Stimulated activated CD4-positive, alpha-beta T cell treated with anti-CD3 and anti-CD28 coated beads, Interleukin-4, amount 100 ng/mL, for 48 hours (primary cell): Measurements from ENCODE around the gene STAG3.

Experiments
- DNase-seq, 2 donors: peaks; one replicate each; pipeline ENCODE4 v3.0.0-alpha.2; 2020; ENCODE audit warnings: low read depth in 2 of 2

The STAG3 gene

DNA sequence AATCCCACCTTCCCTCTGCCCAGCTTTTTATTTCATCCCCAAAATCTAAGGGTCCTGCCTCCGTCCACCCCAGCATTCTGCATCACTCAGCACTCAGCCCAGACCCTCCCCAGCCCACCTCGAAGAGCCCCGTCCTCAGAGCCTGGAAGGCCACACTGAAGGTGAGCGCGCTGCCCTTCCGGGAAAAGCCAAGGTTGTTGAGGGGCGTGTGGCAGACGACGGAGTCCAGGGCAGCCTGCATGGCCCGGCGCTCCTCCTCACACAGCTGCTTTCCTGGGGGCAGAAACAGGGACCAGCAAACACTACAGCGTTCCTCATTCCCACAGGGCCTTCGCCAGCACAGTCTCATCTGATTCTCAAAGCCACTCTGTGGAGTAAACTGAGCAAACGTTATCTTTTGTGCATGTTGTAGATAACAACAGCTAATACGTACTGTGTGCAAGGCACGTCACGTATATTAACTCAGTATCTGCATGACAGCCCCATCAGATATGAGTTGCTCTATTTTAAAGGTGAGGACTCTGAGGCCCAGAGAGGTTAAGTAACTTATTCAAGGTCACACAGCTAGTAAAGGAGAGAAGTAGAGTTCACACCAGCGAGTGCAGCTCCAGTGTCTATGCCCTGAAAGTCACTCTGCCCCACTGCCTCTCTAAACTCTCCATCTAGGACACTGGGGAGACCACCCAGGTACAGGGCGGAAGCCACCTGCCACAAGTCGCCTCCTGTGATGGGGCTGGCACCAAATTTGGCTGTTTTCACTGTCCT, 22.0 kb upstream of the STAG3 start:
- DNase-seq = no peak

DNA sequence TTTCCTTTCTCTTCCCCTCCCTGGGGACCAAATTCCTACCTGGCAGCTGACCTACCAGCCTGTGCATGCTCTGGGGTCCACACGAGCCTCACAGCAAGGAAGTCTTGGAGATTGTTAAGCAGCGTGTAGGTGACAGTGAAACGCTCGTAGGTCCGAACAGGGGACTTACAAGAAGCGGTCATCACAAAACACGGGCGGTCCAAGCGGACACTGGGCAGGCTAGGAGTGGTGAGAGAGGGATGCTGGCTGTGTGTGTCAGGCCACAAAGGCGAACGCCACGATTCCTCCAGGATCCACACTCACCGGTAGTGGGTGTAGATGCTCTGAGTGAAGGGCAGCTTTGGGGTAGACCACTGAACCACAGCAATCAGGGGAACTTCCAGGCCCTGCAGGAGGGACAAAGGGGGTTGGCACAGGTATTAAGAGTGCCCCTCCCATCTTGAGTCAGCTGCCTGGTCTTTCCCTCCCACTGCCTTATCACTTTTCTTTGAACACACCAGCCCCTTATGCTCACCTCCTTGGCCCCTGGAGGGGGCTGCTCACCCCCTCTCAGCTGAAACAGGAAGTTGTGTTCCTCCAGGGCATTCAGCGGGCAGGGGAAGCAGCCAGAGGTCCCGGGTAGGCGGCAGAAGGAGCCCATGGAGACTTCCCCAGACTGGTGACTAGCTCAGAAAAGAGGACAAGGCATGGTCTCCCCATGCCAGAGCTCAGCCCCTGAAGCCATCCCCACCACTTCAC, 21.2 kb upstream of the STAG3 start:
- DNase-seq = no peak

DNA sequence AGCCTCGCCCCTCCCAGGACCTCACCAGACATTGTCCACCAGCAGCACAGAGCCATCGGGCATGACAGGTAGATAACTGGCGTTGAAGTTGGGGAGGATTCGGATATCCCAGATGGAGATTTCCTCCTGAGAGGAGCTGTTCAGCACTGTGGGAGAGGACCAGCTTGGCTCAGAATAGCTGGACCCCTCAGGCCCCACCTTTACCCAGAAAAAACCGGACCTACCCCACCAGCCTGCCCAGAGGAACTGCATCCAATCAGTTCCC, 20.7 kb upstream of the STAG3 start:
- no peak for DNase-seq

DNA sequence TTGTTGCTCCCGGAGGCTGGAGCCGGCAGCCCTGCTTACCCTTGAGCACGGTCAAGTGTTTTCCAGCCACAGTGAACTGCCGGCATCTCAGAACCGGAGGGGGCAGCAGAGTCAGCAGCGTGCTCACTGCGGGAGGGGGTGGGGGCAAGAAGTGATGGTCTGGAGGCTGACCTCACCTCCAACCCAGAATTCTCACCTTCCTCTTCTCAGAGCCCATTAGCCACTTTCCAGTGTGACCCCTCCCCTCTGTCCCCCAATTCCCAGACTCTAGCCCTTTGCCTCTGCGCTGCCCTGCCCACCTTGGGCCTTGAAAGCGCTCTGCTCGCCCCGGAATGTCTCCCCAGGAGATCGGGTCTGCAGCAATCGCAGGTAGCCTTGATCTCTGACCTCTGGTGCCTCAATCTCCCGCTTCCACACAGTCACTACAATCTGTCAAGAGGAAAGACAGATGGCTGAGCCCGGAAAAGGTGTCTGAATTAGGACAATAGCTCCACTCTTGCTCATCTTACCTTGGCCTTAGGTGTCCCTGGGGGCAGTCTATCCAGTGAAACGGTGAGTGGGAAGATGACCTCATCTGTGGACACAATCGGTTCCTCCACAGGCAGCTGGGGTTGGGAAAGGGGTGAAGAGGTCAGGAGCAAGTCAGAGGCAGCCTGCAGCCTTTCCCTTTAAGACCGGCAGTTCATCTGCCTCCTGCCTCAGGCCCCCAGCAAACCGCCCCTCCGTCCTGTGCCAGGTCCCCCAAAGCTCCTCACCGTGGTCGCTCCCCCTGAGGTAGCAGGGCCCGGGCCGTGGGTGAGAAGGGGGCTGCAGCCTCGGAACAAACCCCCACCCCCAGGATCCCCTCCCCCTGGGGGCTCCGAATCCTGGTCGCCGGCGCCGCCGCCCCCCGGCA, 20.1 kb upstream of the STAG3 start:
- DNase-seq = no peak

GRCh38 chr7:100158229-100159098, 19.3 kb upstream of the STAG3 start, which contains the start of gene TRAPPC14:
TRAPPC14 (minus strand) TSS chr7:100158723; CDS start chr7:100158499, 224 bp downstream.
- peak; percentile 90 to 94 for DNase-seq

DNA sequence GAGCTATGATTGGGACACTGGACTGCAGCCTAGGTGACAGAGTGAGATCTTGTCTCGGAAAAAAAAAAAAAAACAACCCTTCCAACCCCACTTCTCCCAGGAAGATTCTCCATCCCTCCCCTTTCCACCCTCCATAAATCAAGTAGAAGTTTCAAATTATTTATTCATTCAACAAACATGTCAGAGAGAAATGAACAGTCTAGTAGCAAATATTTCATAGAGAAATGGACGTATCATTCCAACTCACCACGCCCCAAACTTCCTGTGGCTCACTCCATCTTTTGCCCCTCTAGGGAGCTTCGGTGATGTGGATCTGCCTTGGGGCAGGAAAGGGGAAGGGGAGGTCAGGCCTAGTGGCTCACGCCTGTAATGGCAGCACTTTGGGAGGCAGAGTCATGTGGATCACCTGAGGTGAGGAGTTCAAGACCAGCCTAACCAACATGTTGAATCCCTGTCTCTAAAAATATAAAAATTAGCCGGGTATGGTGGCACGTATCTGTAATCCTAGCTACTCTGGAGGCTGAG, 18.6 kb upstream of the STAG3 start:
- DNase-seq = no peak

- no peak for DNase-seq
These were observed 17.7 kb upstream of the STAG3 start for GRCh38 chr7:100160067-100160466.

- no peak for DNase-seq
These were observed 14.6 kb upstream of the STAG3 start for GRCh38 chr7:100163006-100163531.

DNA sequence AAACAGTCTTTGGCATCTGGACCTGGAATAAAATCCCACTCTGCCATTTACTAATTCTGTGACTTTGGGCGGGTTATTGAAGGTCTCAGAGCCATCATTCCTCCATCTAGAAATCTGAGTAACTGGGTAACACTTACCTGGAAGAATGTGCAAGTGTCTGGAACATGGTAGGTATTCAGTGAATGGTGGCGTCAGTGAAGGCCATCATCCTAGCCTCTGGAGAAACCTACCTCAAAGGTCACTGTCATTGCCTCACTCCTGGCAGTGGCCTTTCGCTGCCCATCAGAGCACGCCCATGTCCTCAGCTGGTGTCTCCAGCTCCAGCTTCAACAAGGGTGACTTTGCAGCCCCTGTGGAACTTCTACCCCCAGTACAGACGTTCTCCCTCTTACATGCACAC, 13.8 kb upstream of the STAG3 start:
- no peak for DNase-seq

DNA sequence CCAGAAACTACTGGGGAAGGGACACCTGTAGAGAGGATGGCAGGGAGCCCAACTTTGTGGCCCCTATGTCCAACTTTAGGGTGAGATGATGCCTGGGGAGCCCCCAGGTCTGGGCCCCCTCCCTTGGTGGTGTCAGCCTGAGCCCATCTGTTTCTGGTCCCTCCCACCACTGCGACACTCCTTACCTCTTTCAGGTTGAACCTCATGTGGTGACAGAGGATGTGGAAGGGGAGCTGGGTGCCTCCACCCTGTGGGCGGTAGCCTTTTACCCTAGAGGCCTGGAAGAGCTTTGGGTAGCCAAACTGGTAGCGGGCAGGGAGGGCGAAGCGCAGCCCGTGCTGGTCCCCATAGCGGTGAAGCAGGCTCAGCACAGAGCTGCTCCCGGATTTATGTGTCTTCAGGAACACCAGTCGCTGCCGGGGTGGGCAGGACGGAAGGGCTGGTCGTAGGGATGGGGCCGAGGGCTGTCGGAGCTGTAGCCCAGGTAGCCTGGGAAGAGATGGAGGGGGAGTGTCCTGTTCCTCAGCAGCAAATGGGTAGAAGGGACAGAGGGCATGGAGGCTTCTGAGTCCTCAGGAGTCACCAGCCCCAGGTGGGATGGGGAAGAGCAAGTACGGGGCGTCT, 11.3 kb upstream of the STAG3 start:
- DNase-seq = no peak

GRCh38 chr7:100166970-100167911, 10.5 kb upstream of the STAG3 start:
- DNase-seq = no peak

DNA sequence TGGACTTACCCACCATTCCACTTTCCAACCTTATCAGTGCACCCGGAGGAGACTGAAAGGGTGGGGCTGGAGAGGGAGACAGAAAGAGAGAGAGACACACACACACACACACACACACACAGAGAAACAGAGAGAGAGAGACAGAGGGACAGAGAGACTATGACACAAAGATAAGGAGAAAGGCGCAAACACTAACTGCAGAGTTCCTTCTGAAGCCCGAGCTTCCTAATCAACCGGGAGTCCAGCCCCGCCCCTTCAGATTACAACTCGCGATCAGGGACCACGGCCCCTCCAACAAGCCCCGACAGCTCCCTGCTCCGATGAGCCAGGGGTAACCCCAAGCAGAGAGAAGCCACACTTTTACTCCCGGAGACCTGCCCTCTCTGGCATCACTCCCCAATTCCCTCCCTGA, 9.8 kb upstream of the STAG3 start:
- DNase-seq = no peak

GRCh38 chr7:100169147-100169850, 8.4 kb upstream of the STAG3 start:
- no peak for DNase-seq

DNA sequence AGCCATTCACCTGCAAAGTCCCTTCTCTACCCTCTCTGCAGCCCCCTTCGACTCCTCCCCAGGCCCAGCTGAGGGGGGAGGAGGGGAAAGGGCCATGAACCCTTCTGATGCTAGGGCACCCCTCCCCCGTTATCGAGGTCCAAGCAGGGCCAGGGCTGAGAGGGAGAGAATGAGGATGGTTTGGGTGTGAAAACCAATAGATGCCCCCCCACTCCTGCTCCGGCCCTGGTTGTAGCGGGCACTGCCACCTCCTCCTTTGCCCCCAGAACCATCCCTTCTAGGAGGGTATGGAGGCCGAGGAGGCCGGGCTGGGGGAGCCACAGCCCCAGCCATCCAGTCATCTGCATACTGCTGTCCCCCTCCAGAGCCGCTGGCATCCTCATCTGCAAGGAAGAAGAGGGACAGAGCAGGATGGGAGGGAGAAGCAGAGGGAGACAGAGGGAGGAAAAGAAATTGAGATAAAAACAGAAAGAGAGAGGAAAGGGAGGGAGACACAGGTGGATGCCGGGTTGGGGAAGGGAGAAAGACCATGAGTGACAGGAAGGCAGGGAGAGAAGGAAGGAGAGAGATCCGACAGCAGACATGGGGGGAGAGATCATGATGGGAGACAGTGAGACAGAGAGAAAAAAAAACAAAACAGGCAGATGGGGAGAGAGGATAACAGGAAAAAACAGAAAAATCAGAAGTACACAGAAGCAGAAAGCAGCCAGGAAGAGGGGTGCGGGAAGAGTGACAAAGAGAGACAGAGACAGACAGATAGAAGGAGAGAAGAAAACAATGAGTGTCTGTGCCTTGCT, 7.4 kb upstream of the STAG3 start:
- no peak for DNase-seq

DNA sequence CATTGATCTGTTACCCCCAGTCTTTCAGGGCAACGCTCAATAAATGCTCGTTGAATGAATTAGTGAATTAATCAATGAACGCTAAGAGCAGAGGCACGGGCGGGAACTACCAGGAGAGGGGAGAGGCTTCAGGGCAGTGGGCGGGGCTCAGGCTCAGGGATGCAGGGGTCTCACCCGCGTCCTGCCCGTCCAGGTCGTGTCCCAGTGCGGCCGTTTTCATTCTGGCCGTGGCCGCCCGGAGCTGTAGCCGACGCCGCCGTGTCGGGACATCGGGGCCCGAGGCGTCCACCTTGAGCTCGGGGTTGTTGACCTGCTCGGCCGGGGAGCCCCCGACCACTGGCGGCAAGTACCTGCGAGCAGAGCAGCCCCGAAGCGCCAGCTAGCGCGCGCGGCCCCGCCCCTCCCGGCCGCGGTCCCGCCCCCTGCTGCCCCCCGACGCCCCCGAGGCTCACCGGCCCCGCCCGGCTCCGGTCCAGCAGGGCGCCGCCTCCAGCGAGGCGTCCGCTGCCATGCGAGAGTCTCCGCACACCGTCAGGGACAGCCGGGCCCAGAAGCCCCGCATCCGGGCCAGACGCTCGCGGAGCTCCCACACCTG, 6.5 kb upstream of the STAG3 start:
- DNase-seq = no peak

GRCh38 chr7:100171840-100172239, 5.9 kb upstream of the STAG3 start:
- DNase-seq = no peak

DNA sequence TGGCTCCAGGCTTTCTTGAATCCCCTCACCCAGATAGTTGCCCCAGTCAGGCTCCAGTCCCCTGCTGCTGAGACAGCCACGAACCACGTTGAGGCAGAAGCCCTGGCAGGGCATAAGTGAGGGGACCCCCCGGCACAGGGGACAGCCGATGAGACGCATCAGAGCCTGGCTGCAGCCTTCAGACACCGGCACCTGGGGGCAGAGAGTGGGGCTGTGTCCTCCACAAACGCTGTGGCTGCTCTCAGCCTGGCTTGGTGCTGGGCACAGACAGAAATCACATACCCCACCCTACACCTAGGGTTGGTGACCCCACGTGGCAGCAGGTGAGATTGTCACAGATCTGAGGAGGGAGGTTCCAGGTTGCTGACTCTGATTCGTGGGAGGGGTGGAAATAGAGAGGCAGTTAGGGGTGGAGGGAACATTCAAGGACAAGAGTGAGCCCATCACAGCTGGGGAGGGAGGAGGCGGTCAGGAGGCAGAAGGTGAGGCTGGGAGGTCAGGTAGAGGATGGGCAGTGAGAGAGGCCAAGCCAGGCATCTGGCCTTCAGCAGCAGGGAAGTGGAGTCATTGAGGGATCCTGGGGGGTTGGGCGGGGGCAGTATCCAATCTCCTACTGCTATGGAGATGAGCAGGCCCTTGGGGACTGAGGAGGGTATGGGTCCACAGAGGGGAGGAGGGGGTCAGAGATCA, 3.8 kb upstream of the STAG3 start:
- DNase-seq = no peak
